Pulmonary artery endothelial cell (primary cell): ENCODE data around the gene CNTFR. TPM values are rescaled to one million over a fixed set of nuclear protein-coding genes. Genes with fewer than 3 reads are reported as not detected.

Experiments used
- DNase-seq: peaks from one replicate; pipeline ENCODE4 v3.0.0-alpha.2; 2011; ENCODE audit warnings: low read depth, low spot score
- total RNA-seq: library from RNA; depleted of rRNA; stranded (reverse); fragments of >200 nt; gene quantifications from 2 replicates; pipeline ENCODE4 v1.2.3, GENCODE V29; 2014

Gene CNTFR
- total RNA-seq, 1 donor from 2014 or later = not detected

DNA sequence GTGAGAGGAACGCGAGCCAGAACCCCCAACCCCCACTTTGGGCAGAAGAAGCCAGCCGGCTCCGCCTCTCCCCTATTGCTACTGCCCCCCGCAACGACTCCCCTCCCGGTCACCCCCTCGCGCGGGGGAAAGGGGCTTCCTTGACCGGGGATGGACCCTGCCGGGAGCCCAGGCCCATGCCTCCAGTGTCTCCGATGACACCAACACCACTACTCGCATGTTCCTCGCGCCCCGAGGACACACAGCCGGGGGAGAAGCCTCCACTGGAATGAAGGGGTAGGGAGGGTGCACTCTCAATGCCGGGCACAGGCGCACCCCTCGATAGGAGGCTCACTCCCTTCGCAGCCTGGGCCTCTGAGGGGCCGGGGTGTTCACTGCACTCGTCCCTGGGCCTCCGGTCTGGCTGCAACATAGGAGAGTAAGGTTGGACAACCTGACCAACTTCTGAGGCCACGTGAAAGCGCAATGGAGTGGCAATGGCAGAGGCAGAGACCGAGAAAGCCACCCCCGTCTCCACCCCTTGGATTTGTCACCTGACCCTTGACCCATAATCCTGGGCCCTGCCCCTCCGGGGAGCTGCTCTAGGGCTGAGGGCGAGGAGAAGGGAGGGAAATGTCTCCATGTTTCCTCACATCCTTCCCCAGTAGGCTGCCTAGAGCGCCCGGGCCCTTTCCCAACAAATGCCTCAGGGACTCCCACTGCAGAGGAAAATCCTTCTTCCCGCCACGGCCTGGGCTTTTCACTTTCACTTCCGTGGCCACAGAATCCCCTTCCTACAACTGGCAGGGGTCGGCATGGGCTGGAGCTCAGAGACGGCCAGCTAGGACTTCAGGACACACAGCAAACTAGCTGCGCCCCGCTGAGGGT is 1.1 kb upstream of the CNTFR start:
- DNase-seq = no peak

DNA sequence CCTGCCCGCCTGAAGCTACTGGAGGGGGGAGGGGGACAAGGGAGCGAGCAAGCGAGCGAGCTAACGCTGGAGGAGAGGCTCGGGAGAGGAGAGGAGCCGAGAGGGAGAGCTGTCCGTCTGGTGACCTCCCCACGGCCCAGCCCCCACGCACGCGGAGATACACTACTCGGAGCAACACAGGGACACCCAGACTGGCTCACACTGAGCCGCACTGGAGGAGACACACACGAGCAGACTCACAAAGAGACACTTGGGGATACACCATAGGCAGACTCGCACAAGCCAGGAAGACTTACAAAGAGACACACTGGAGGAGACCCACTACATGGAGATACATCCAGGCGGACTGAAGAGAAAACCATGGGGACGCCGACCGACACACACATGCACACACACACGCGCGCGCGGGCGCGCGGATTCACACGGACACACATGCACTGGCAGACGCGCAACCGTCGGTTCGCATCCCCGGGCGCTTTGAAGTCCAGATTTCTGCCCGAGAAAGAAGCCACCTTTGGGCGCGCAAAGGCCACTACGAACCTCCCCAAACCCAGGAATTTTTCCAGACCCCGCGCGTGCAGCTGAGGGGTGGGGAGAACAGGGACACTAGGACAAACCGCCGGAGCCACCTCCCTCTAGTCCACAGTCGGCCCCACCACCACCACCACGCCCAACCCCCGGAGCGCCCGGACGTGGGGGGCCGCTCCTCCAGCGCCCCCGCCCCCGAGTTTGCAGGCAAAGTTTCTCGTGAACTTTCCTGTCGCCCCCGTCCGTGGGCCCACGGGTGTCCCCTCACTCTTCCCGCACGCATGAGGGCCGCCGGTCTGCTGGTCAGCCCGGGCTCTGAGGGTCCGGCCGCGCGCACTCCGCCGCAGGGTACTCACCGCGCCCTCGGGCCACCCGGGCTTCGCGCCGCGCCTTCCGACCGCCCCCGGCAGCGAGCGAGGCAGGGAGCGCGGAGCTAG is 571 bp downstream of the CNTFR start:
- DNase-seq = no peak

DNA sequence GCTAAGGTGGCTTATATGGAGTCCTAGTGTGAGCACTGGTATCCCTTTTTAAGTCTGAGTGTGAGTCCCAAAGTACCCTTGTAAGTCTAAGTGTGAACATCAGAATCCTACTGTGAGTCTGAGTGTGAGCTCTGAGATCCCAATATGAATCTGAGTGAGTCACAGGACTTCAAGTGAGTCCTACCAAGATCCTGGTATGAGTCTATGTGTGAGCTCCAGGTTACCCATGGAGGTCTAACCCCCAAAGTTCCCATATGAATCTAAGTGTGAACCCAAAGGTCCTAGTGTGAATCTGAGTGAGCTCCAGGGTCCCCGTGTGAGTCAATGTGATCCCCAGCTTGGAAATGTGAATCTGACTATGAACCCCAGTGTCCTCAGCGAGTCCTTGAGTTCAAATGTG is 2.3 kb downstream of the CNTFR start:
- DNase-seq = no peak

DNA sequence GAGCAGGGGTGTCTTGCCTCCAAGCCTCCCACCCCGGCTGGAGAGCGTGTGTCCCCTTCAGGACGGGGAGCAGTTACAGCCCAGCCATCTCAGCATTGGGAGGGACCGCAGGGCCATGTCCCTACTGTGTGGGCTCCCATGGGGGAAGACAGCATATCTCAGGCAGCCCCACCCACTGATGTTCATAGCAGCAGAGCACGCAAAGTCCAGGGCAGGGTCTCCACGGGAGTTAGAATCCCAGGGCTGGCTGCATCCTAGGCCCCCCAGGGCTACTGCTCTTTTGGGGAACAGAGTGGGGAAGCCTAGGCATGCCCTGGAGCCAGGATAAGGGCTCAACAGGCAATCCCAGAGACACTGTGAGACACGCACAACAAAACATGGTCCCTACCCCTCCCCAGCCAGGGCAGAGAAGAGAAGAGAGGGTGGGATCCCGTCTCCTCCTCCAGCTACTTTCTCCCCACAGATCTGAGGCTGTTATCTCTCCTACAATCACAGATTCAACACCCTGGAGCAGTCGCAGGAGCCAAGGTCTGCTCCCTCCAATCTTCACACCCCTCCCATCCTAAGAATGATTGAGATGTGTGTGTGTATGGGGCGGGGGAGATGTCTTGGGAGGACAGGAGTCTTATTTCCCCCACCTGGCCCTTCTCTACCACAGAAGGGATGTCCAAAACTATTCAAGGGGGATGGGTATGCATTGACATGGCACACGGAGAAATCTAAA is 3.4 kb downstream of the CNTFR start:
- DNase-seq = no peak

DNA sequence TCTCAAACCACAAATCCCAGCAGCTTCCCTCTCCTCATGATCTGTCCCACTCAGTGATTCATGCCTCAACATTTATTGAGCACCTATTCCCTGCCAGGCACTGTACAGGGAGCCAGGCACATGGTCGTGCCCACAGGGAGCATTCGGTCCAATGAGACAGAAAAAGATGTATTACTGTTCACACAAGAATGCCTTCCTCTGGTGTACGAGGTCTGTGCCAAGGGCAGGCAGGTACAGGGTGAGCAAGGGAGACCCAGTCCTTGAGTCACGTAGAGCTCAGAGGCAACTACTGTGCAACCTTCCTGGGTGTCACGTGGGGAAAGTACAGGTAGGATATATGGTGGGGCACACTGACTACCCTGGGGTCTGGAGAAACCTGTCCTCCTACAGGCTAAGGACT is 4.6 kb downstream of the CNTFR start:
- DNase-seq = no peak

DNA sequence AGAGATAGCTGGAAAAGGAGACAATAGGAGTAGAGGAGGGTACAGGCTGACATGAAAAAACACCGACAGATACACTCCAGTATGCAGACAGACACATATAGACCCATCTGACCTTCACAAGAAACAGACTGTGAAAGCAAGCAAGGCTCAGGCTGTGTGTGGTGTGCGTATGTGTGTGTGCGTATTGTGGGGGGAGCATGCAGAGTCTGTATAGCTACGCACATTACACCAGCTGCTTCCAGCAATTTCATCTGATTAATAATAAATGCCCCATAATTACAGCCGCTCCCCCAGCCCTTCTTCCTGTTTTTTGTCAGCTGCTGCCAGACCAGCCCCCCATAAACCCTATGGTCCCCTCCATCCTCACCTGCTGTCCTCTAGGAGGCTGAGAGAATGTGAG is 6.7 kb downstream of the CNTFR start:
- no peak for DNase-seq

DNA sequence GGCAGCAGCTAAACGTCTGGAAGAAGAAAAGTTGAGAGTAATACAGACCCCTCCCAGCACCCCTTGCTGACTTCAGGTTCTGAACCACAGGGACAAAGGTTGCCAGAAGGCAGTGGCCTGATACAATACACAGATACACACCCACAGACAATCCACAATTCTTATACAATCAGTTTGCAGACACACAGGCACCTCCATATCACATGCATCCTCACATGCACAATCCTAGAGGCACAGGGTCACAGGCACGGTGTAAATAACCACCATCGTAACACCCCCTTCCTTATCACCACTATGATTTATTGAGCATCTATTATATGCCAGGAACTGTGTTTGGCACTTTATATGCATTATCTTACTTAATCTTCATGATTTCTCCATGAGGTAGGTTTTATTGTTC is 8.2 kb downstream of the CNTFR start:
- no peak for DNase-seq

DNA sequence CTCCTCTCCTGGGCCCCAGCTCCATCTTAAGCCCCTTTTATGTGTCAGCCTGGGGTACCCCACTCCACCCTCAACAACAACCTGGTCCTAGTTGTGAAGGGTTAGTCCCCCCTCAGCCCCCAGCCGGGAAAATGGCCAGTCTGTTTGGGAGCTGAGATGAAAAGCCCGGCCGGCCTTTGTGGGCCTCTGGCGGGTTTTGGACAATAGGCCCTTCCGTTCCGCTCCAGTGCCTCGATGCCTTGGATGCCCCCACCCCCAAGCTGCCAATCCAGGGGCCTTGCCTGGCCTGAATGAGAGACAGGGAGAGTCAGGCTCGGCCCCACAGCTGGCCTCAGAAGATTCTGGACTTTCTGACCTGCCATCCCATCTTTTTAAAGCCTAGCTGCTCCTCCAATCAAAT is 9.2 kb downstream of the CNTFR start:
- no peak for DNase-seq

DNA sequence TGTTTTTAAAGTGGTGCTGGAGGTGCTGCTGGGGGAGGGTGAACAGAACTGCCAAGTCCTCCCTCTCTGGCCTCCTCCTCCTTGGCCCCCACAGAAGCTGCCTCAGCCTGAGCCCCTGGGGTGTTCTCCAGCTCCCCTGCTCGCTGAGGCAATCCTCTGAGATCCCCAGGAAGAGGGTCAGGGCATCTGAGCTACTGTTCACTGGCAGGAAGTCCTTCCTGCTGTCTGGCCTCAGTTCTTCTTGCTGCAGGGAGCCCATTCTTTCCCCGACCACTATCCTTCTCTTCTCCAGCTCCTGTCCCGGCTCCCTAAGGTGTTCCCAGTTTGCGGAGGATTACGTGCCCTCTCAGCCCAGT is 9.7 kb downstream of the CNTFR start:
- DNase-seq = no peak

DNA sequence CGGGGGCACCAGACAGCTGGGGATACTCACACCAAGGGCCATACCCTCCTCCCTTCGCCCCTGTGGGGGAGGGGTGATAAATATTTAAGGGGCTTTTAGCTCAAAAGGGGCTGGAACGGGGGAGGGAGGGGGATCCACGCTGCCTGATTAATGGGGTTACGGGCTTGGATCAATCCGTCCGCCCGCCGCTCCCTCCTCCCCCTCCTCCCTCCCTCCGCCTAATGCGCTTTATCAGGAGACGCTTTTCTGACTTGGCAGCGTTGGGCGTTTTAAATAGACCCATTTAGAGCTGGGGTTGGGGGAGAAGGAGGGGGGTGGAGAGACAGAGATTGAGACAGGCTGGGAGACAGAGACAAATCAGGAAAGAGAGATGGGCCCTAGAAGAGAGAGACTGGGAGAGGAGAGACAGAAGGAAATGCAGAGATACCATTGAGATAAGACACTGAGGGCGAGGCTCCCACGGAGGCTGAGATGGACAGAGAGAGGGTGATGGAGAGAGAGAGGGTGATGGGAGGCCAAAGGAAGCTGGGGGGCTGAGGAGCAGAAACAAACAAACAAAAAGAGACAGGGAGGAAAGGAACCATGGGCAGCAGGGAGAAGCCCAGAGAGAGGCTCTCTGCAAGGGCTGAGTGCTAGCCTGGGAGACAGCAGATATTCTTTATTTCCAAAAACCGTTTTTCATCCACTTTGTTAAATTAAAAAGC is 10.3 kb downstream of the CNTFR start:
- no peak for DNase-seq

DNA sequence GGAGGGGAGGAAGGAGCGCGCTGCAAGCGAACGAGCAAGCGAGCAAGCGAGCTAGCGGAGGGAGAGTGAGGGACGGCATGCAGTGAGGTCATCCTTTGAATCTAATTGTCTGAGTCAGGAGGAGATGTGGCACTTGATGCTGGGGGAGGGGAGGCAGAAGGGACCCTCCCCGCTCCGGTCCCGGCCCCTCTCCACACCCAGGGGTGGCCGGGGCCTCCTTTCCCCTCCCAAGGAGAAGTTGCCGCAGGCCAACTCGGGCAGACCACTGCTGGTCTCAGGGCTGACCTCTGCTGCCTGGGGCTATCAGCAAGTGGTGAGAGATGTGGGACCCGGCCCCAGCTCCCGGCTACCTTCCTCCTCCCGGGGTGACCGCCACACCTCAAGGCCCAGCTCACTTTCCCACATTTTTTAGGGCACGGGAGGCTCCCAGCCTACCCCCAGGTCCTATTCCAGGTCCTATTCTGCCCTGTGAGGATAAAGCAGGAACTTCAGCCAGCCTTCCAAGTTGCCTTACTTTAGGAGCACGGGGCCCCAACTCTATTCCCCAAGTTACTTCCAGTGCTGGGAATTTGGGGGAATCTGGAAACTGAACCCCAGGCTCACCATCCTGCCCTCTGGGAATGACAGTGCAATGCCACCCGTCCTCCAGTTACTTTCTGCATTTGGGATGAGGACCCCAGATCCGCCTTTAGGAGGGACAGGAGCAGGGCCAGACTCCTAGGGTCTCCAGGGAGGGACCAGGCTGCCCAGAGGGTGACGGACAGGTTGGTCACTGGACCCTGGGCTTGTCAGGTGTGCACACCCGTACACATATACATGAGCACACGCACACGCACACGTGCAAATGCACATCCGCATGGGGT is 11.1 kb downstream of the CNTFR start:
- no peak for DNase-seq

DNA sequence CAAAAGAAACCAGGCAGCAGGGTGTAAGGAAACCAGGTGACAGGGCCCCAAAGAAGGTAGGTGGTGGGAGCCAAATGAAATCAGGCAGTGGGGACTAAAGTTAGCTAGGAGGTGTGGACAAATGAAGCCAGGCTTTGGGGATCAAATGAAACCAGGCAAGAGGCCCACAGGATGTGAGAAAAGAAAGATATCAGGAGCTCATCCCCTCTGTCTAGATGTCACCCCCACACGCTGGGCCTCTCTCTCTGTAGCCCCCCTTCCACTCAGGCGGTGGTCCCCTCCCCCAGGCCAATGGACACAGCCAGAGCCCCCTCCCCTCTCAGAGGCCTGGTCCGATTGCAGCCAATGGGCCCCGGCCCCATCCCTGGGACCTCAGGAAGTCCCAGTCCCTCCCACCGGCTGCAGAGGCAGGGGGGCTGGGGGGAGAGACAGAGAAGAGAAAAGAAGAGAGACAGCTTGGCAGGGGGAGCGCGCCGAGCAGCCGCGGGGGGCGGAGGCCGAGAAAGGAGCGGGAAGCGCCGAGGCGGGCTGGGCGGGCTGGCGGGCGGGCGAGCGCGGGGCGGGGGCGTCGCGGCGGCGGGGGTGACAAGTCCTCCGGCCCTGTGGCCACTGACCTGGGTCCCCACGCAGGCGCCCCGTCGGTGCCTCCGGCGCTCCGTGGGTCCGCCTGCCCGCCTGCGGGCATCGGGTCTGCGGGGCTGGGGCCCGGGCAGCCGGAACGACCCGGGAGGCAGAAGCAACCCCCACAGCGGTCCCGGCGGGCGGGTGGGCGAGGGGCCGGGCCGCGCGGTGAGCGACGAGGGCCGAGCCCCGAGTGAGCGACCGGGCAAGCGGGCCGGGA is 11.9 kb downstream of the CNTFR start:
- no peak for DNase-seq

DNA sequence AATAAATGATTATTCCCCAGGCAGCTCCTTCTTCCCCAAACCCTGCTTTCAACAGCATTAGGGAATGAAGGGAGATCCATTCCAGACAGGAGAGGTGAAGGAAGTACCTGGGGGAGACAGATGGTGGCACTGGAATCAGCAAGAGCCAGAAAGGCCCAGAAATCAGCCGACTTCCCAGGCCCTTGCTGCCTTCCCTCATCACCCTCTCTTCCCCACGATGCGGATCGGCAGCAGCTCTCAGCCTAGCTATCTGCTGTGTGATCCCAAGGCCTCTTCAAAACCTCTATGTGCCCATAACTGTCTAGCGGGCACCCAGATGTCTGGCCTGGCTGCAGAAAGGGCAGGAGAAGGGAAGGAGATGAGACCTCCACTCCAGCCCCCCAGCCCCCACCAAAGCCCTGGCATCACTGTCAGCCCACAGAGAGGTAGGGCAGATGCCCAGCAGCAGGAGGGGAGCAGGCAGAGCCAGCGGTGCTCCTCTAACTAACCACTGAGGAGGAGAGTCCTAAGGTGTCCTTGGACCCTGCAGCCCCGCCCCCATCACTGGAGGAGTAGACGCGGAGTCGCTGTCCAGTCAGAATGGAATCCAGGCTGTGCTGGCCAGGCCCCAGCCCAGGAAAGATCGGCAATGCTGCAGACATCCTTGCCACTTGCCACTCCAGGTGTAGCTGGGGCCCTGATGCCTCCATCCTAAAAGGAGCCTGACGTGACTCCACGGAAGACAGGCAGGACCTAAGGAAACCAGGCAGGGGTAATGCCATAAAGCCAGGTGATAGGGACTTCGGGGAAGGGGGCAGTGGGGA is 12.7 kb downstream of the CNTFR start:
- DNase-seq = no peak

DNA sequence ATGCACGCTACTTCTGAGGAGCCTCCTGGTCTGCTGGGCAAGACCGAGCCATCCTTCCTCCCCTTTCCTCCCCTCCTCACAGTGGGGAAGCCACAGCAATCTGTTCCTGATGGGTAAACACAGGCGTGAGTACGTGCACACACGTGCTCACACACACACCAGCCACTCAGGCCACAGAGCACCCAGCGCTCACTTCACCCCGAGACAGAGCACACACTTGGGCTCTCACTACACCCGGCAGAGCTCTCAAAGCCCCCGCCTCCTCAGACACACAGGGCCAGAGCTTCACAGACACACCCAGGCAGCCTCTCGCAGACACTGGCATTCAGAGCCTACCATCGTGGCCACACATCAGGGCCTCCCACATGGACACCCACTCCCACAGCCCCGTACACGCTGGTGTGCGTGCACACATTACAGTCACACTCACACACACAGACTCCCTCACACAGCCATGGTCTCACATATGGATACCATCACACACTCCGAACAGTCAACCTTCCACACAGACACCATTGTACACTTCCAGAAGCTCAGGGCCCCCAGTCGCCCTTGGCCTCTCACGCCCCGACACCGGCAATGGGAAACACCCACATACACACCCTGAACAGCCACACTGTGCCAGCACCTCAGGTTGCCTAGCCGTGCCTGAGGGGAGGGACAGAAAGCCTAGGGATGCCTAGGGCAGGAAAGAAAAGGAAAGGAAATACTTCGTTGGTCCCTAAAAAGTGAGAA is 13.5 kb downstream of the CNTFR start:
- no peak for DNase-seq

DNA sequence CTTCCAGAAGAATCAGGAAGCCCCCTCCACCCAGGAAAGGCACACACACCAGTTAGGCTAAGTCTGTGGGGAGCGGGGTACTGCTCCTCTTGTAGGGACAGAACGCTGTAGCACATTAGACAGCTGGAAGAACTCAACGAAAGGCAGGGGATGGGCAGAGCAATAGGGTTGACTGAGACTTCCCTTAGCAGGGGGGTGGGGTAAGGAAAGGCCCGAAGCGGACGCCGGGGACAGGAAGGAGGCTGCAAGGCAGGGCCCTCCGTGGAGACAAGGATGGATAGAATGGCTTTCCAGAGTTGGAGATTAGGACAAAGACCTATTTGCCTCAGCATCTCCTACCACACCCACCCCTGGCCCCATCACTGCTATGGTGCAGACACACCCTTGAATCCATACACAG is 14.3 kb downstream of the CNTFR start:
- DNase-seq = no peak

DNA sequence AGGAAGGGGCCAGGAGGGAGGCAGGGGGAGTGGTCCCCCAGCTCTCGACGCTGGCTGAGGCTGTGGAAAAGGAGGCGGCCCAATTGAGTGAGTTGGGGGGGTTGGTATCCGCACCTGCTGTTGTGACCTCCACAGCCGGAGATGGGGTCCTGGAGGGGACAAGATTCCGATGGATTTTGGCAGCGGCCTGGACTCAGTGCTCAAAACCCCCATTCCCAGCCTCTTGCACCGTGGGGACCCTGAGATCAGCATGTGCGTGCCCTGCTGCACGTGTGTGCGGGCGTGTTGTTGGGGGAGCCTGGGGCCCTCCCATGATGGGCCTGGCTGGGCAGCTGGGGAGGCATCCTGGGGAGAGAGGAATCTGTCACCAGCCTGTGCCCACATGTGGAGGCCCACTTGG is 15.0 kb downstream of the CNTFR start:
- DNase-seq = no peak

DNA sequence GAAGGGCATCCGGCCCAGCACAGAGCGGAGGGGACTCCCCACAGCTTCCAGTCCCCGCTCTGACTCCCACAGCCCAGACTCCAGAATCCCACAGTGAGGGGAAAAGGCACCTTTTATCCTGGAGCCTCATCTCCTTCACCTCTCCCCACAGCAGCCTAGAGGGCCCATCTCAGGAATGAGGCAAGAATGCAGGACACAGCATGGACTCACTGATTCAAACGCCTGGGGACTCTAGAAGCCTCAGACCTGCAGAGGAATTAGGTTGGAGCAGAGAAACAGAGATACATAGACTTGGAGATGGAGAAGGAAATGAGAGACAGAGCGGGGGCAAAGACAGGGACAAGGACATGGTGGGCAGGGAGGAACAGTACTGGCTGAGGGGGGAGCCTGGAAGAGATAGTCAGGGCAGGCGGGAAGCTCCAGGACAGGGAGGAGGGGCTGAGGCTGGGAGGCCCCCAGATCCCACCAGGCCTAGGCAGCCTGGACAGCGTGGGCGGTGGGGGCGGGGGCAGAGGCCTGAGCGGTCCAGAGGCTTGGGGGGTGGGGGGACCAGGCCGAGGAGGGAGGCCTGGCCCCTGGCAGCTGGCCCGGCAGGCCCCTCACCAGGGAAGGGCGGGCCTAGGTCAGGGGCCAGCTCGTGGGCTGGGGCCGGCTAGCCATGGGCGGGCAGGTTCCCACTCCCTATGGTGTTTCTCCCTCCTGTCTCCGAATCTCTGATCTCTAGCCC is 15.8 kb downstream of the CNTFR start:
- no peak for DNase-seq
